NCI-H2196 (cell line): Measurements from ENCODE around the gene BRSK2.
"Not testable (repeated sequence)": the region's sequence is repeated elsewhere in the genome, so short reads cannot be mapped to it uniquely, and the experiment has no call there.

Experiments
- DNase-seq: peaks from one replicate; lab custom pipeline; 2025; ENCODE audit not compliant: unreplicated experiment; lab: John Stamatoyannopoulos, UW

Gene BRSK2

DNA sequence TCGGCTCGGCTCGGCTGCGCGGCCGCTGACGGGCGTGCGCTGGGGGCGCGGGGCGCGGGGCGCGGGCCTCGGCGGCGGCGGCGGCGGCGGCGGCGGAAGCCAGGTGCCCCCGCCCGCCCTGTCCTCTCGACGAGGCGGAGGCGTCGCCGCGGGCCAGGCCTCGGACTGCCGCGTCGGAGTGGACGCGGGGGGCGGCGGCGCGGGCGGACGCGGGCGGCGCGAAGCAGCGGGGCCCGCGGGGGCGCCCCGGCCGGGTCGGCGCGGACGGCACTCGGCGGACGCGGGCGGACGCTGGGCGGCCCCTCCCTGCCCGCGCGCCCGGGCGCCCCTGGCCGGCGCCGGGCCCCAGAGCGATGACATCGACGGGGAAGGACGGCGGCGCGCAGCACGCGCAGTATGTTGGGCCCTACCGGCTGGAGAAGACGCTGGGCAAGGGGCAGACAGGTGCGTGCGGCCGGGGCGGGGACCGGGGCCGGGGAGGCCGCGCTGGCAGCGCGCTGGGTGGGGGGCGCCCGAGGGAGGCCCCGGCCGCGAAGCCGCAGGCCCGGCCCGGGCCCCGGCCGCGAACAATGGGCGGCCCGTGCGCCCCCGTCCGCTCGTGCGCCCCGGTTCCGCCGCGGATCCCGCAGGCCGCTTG lies at the start of gene BRSK2:
Gene BRSK2, plus strand, starts transcription at position 3 of the 637 bp plus-strand sequence. Its CDS starts 351 bp downstream, at position 354.
- DNase-seq: no peak

DNA sequence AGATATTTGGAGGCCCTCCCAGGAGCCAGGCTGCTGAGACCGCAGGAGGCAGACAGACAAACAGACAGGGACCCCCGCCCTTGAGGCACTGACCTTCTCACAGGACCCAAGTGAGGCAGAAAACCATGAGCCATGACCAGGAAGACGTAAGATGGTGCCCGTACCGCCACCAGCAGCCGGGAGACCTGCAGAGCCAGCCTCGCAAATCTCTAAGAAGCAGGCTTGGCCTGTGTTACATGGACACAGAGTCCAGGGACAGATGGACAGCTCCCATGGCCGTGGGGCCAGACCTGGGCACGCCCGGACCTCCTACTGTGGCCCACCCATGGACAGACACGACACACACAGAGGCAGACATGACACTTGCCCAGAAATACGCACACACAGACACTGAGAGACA lies 49.6 kb upstream of the BRSK2 start:
- no peak for DNase-seq

DNA sequence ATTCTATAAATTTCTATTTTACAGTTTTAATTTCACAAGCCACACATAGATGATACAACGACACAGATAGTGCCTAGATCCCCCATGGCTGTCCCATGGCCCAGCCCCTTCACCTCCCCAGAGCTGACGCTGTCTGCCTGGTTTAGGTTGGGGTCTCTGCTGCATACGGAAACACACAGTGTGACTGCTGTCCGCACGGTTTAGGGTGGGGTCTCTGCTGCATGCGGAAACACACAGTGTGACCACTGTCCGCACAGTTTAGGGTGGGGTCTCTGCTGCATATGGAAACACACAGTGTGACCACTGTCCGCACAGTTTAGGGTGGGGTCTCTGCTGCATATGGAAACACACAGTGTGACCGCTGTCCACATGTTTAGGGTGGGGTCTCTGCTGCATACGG lies 48.5 kb upstream of the BRSK2 start:
- not testable (repeated sequence) for DNase-seq

DNA sequence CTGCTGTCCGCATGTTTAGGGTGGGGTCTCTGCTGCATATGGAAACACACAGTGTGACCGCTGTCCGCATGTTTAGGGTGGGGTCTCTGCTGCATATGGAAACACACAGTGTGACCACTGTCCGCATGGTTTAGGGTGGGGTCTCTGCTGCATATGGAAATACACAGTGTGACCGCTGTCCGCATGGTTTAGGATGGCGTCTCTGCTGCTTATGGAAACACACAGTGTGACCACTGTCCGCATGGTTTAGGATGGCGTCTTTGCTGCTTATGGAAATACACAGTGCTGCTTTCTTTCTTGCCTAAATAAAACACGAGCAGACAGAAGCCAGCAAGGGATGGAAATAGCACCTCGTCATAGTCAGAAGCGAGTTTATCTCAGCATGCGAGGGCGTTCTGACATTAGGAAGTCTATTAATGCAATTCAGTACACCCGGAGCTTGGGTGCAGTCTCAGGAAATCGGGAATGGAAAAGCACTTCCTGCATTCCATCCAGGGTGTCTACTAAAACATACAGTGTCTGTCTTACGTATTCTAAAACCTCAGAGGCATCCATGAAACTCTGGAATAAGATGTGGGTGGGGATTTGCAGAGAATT lies 47.7 kb upstream of the BRSK2 start:
- DNase-seq: no peak

DNA sequence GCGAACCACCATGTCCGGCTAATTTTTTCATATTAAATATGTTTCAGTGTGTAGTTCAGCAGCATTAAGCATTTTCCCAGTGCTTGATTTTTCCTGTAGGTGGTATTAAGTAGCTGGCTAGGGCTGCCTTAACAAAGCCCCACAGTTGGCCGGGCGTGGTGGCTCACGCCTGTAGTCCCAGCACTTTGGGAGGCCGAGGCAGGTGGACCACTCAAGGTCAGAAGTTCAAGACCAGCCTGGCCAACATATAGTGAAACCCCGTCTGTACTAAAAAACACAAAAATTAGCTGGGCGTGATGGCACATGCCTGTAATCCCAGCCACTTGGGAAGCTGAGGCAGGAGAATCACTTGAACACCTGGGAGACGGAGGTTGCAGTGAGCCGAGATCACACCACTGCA lies 46.8 kb upstream of the BRSK2 start:
- DNase-seq: no peak

DNA sequence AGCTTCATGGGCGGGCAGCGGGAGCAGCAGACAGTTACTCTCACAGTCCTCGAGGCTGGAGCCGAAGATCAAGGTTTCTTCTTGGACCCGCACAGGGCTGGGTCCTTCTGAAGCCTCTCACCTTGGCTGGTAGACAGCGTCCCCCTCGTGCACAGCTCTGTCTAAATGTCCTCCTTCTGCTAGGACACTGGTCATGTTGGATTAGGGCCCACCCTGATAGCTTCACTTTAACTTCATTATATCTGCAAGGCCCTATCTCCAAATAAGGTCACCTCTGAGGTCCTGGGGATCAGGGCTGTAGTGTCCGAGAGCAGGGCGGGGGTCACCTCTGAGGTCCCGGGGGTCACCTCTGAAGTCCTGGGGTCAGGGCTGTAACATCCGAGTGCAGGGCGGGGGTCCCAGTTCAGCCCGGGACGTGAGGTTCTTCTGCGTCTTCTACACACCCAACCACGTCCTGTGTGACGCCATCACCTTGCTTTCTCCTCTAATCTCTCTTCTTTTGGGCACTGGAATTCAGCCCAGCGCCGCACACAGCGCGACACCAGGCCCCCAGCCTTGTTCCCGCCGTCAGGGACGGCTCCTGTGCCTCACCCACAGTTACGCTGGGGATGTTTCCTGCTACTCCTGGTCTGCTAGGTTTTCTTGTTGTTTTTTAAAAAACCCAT lies 46.2 kb upstream of the BRSK2 start:
- no peak for DNase-seq

DNA sequence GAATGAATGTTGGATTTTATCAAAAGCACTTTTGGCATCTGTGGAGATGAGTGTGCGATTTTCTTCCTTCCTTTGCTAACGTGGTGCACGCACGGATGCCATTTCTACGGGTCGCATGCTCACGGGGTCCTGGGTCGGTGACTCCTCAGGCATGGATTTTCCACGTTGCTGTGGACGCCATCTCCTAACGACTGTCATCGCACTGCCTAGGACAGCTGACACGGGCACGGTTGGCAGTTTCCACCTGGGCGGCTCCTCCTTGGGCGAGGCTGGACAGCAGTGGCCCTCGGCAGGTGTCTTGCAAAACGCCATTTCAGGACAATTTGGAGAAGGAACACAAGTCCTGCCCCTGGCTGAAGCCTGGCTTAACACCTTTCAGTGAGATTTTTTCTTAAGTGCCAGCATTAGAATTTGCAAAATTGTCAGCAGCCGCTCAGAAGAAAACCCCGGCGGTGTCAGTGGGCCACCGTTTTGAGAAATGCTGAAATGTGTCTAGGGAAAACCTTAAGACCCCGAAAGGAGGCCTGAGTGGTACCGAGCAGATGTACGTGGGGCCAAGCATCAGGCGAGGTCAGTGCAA lies 45.6 kb upstream of the BRSK2 start:
- DNase-seq: no peak

DNA sequence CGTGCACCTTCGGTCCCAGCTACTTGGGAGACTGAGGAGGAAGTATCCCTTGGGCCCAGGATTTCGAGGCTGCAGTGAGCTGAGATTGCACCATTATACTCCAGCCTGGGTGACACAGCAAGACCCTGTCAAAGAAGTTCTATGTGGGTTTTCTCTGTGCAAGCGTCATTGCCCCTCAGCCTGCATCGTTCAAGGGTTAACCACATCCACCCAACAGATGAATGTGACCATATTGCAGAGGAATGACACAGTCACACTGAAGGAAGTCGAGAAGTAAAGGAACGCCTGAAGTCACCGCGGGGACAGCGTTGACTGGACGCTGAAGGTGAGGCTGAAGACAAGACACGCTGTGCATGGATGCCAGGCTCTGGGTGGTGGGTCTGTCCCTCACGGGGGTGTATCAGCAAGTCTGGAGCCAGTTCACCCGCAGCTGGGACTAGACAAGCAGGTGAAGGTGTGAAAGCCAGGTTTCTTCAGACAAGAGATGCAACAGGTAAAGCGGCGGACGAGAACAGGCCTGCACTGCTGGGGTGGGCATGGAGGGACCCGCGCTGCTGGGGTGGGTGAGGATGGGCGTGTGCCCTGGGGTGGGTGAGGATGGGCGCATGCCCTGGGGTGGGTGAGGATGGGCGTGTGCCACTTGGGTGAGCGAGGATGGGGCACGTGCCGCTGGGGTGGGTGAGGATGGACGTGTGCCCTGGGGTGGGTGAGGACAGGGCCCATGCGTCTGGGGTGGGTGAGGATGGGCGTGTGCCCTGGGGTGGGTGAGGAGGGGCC lies 43.8 kb upstream of the BRSK2 start:
- DNase-seq: no peak

DNA sequence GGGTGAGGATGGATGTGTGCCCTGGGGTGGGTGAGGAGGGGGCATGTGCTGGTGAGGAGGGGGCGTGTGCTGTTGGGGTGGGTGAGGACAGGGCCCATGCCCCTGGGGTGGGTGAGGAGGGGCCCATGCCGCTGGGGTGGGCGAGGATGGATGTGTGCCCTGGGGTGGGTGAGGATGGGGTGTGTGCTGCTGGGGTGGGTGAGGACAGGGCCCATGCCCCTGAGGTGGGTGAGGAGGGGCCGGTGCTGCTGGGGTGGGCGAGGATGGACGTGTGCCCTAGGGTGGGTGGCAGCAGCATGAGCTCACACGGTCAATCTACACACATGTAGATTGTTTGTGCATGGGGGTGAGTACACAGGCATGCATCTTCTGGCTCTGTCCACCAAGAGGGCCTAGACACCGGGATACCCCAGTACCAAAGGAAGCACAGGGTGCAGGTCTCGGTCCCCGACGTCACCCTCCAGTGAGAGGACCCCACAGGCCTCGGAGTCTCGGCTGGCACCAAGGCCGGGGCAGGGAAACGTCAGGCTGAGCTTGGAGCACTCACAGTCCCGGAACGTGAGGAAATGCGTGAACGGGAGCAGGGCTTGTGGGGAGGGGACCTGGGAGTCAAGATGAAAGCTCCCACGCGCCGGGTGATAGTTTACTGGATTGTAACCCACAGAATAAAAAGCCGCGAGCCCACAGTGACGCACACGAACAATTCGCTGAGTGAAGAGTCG lies 42.9 kb upstream of the BRSK2 start:
- no peak for DNase-seq

DNA sequence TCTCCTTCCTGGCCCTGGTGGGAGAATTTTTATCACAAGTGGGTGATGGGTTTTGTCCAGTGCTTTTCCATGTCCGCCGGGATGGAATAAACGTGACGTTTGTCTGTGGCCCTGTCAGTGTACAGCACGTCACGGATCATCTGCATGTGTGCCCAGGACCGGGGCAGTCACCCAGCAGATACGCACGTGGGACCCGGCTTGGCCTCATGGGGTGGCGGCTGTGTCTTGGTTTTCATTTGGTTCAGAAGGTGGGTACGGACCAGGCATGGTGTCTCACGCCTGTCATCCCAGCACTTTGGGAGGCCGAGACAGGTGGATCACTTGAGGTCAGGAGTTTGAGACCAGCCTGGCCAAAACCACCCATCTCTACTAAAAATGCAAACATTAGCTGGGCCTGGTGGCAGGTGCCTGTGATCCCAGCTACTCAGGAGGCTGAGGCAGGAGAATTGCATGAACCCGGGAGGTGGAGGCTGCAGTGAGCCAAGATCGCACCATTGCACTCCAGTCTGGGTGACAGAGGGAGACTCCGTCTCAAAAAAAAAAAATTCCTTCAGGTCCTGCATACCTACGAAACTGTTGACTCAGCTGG lies 42.2 kb upstream of the BRSK2 start:
- DNase-seq: not testable (repeated sequence)

DNA sequence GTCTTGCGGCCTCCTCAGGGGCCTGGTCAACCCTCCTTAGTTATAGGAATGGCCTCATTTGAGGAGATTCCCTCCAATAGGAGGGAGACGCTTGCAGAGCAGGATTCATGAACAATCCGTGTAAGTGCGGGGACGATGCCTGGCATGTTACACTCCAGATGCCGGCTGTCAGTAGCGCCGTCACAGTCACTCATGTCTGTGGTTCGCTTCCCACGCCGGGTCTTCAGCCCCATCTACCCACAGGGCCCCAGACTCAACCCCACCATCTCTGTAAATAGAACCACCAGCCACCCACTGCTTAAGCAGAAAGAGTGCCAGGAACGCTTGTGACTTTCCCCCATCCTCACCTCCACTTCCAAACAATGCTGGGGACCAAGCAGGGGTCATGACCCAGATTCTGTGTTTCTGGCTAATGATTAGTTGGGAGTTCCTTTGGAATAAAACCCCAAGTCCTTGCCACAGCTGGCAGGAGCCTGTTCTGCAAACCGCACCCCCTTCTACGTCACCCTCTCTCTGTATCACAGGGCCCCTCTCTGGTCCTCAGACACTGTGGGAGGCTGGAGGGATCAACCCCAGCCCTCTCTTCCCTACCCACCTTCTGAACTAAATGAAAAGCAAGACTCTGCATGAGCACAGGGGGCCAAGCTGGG lies 41.5 kb upstream of the BRSK2 start:
- no peak for DNase-seq

DNA sequence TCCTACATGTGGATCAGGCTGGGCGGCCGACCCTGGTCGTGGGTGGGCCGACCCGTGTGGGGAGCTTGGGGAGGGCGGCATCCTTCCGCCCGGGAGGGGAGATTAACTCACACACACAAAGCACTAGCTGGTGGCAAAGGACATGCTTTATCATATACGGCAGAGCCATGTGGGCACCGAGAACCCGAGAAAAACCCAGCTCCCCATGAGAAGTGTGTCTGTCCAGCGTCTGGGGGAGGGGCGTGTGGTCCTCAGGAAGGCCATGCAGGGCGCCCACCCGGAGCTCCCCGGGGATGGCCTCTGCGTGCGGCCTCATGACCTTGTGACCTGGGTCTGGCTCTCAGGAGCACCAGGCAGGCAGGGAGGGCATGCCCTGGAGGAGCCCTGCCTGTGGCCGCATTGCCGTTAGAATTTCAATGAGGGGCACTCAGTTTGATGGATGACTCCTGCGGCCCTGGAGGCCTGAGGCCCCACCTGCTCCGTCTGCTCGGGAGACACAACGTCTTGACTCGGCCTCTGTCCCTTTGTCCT lies 40.9 kb upstream of the BRSK2 start:
- no peak for DNase-seq

DNA sequence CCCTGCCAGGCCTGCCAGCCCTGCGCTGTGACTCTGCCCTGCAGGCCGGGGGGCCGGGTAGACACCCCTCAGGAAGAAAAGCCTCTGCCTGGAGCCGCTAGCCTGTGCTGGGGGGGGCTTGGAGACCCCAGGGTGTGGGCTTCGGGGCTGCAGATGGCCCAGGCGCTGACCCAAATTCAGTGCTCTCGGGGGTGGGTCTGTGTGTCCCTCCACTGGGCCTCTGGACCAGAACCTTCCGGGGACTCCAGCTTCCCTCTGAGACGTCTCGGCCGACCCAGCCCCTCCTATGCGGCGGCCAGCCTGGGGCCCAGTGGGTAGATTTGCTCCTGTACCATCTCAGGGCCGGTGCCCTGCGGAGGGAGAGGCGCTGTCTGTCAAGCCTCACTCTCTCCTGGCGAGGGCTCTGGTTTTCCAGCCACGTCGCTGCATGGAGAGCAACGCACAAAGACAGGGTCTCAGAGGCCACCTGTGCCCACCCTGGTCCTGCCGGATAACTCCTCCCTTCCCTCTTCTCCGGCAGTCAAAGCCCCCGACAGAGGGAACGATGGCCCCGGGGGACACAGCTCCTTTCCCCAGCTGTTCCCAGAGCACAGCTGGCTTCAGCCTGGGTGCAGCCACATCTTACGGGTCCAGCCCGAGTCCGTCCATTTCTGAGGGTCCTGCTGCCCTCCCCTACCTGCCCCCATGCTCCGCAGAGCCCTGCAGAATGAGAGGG lies 40.2 kb upstream of the BRSK2 start:
- no peak for DNase-seq

DNA sequence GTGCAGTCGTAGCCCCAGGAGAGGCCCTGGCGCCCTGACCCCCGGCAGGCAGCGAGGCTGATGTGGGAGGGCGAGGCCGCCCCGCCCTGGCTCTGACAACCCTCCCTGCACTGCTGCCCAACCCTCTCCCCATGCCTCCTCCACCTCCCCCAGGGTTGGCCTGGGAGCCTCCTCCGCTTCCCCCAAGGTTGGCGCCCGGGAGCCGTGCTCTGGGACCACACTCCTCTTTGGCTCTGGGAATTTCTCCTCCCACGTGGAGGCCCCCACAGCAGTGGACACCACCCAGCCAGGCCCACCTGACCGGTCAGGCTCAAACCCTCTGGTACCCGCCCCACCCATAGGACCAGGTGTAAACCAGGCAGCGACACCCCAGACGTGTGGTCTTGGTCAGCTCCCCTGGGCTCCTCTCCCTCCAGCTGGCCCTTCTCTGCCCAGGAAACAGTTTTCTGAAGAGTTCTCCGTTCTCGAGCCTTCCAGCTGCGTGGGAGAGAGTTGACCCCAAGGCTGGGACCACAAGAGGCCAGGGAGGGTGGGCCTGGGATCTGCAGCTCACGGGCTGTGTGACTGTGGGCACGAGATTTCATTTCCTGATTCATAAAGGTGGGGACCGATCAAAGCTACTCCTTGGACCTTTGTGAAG lies 39.5 kb upstream of the BRSK2 start:
- no peak for DNase-seq

DNA sequence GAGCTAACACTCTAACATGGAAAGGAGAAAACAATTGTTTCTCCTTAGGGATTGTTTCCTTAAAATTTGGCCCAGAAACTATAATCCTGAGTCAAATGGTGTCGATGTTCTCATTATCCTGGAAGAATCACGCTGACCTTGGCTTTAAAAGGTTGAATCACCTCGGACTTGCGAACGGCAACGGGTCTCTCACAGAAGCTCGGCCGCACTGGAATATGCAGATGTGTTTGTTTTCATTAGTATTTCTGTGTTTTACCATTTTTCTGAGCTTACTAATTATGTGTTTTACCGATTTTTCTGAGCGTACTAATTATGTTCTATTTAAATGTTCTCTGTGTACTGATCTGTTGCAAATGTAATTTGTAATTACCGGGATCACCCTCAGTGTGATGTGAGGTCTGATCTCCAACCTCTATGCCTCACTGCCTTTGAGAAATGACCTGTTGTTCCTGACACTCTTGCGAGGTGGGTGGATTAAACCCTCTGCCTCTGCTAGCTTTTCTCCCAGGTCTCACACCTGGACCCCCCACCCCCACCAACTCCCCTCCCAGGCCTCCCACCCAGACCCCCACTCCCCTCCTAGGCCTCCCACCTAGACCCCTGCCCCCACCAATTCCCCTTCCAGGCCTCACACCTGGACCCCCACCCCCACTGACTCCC lies 38.3 kb upstream of the BRSK2 start:
- no peak for DNase-seq

DNA sequence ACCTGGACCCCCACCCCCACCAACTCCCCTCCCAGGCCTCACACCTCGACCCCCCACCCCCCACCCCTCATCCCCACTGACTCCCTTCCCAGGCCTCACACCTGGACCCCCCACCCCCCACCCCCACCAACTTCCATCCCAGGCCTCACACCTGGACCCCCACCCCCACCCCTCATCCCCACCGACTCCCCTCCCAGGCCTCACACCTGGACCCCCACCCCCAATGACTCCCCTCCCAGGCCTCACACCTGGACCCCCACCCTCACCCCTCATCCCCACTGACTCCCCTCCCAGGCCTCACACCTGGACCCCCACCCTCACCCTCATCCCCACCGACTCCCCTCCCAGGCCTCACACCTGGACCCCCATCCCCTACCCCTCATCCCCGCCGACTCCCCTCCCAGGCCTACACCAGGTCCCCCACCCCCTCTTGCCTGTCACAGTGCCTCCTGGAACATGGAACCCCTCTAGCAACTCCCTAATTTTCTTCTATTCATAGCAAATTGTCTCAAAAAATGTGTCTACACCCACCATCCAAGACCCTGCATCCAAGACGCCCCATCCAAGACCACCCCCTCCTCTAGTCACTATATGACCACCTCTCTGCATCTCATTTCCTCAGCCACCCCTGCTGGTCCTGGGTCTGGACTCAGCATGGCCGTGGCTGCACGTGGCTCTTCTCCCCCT lies 36.9 kb upstream of the BRSK2 start:
- no peak for DNase-seq

DNA sequence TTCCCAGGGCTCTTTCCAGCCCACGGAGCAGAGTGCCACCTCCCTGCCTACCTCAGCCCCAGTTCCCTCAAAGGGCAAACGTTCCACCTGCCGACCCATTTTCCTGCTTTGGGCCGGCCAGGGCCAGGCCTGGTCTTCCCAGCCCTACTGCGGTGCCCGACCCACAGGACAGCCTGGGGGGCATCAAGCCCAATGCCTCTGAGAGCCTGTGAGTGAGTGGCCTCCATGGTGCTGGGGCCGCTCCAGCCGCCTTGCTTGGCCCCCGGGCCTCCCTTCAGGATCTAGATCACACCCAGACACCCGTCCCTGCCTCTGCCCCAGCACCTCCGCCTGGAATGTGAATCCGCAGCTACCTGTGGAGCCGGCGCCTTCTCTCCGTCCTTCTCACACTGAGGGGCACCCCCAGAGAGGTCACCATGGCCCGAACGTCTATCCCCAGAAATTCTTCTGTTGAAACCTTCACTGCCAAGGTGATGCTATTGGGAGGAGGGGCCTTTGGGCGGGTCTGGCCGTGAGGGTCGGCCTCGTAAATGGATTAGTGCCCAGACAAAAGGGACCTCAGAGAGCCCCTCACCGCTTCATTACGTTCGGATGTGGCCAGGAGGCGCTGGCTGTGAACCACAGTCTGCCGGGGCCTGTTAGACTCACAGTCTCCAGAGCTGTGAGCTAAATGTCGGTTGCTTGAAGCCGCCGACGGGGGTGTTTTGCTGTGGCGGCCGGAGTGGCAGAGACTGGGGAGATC lies 36.2 kb upstream of the BRSK2 start:
- no peak for DNase-seq
